ENCODE data around the gene IYD. TPM values are rescaled to one million over a fixed set of nuclear protein-coding genes. Genes with fewer than 3 reads are reported as not detected.

Gene IYD
- total and polyA plus RNA-seq, 2 donors (not counting 1 experiment from before 2014, with no cell fraction given): not detected

GRCh38 chr6:150334790-150335783, 33.7 kb upstream of the IYD start:
- Histone ChIP-seq H3K27ac (ENCODE audit: insufficient read depth, low read length) (no peak overlapping the region), H3K79me2 (ENCODE audit: control insufficient read depth, insufficient read depth, low read length) (no peaks in the 10 kb centered on the region), H3K4me2 (ENCODE audit: extremely low read depth, insufficient read depth, low read length) (no peak overlapping the region), H2AFZ (ENCODE audit: low read length) (no peak overlapping the region), H3K4me3 (replicated peaks in 1 of 4; ENCODE audit: control extremely low read depth in 1 of 4, insufficient read depth in 1 of 4, low read depth in 3 of 4, low read length in 4 of 4) (no peak overlapping the region), H4K20me1 (ENCODE audit: control insufficient read depth, extremely low read depth, insufficient read depth, low read length) (no peaks in the 10 kb centered on the region), H3K9me3 (ENCODE audit: control insufficient read depth, insufficient read depth, low read depth, low read length) (no peaks in the 10 kb centered on the region), H3K27me3 (ENCODE audit: control insufficient read depth, insufficient read depth, low read length) (no peaks in the 10 kb centered on the region), H3K4me1 (ENCODE audit: control insufficient read depth, extremely low read depth, insufficient read depth, low read length) (no peaks in the 10 kb centered on the region), H3K36me3 (ENCODE audit: control insufficient read depth, insufficient read depth, low read length) (no peaks in the 10 kb centered on the region), H3K9ac (ENCODE audit: insufficient read depth, low read length) (no peak overlapping the region)
- peak; percentile 69 to 88 for DNase-seq (ENCODE audit: low read depth in 2 of 2)
- TF ChIP-seq EZH2 (IDR thresholded peaks at IDR 0.05; ENCODE audit: low read length, missing control alignments) (no peak), CTCF (conservative IDR thresholded peaks at IDR 0.05 in 1 of 2, IDR thresholded peaks at IDR 0.05 in 1 of 2; ENCODE audit: low read depth in 1 of 2, low read length in 2 of 2) (peak; percentile 86 to 89)

GRCh38 chr6:150336299-150336698, 32.5 kb upstream of the IYD start:
- Histone ChIP-seq H3K9ac (ENCODE audit: insufficient read depth, low read length) (no peak overlapping the region), H3K4me1 (ENCODE audit: control insufficient read depth, extremely low read depth, insufficient read depth, low read length) (no peaks in the 10 kb centered on the region), H2AFZ (ENCODE audit: low read length) (no peak overlapping the region), H3K27me3 (ENCODE audit: control insufficient read depth, insufficient read depth, low read length) (no peaks in the 10 kb centered on the region), H3K4me3 (replicated peaks in 1 of 4; ENCODE audit: control extremely low read depth in 1 of 4, insufficient read depth in 1 of 4, low read depth in 3 of 4, low read length in 4 of 4) (no peak overlapping the region), H3K79me2 (ENCODE audit: control insufficient read depth, insufficient read depth, low read length) (no peaks in the 10 kb centered on the region), H3K4me2 (ENCODE audit: extremely low read depth, insufficient read depth, low read length) (no peak overlapping the region), H3K27ac (ENCODE audit: insufficient read depth, low read length) (no peak overlapping the region), H3K36me3 (ENCODE audit: control insufficient read depth, insufficient read depth, low read length) (no peaks in the 10 kb centered on the region), H4K20me1 (ENCODE audit: control insufficient read depth, extremely low read depth, insufficient read depth, low read length) (no peaks in the 10 kb centered on the region), H3K9me3 (ENCODE audit: control insufficient read depth, insufficient read depth, low read depth, low read length) (no peaks in the 10 kb centered on the region)
- TF ChIP-seq EZH2 (IDR thresholded peaks at IDR 0.05; ENCODE audit: low read length, missing control alignments) (no peak), CTCF (conservative IDR thresholded peaks at IDR 0.05 in 1 of 2, IDR thresholded peaks at IDR 0.05 in 1 of 2; ENCODE audit: low read depth in 1 of 2, low read length in 2 of 2) (no peak)
- DNase-seq (ENCODE audit: low read depth in 2 of 2): peak in 1 of 2 donors; percentile 91

- no peaks in the 10 kb centered on the region for H3K79me2 ChIP-seq (ENCODE audit: control insufficient read depth, insufficient read depth, low read length)
- no peaks in the 10 kb centered on the region for H3K27me3 ChIP-seq (ENCODE audit: control insufficient read depth, insufficient read depth, low read length)
- no peak overlapping the region for H3K4me2 ChIP-seq (ENCODE audit: extremely low read depth, insufficient read depth, low read length)
- H2AFZ ChIP-seq (ENCODE audit: low read length): no peak overlapping the region
- no peaks in the 10 kb centered on the region for H3K4me1 ChIP-seq (ENCODE audit: control insufficient read depth, extremely low read depth, insufficient read depth, low read length)
- no peak overlapping the region for H3K27ac ChIP-seq (ENCODE audit: insufficient read depth, low read length)
- H3K4me3 ChIP-seq (replicated peaks in 1 of 4; ENCODE audit: control extremely low read depth in 1 of 4, insufficient read depth in 1 of 4, low read depth in 3 of 4, low read length in 4 of 4): no peak overlapping the region
- H4K20me1 ChIP-seq (ENCODE audit: control insufficient read depth, extremely low read depth, insufficient read depth, low read length): no peaks in the 10 kb centered on the region
- no peak overlapping the region for H3K9ac ChIP-seq (ENCODE audit: insufficient read depth, low read length)
- no peak for DNase-seq (ENCODE audit: low read depth in 2 of 2)
- no peak for TF ChIP-seq CTCF (conservative IDR thresholded peaks at IDR 0.05 in 1 of 2, IDR thresholded peaks at IDR 0.05 in 1 of 2; ENCODE audit: low read depth in 1 of 2, low read length in 2 of 2)
- TF ChIP-seq EZH2 (IDR thresholded peaks at IDR 0.05; ENCODE audit: low read length, missing control alignments): no peak
- no peaks in the 10 kb centered on the region for H3K36me3 ChIP-seq (ENCODE audit: control insufficient read depth, insufficient read depth, low read length)
- H3K9me3 ChIP-seq (ENCODE audit: control insufficient read depth, insufficient read depth, low read depth, low read length): no peaks in the 10 kb centered on the region
Measured at GRCh38 chr6:150336708-150337107, 32.1 kb upstream of the IYD start.

Data from fibroblast of lung (primary cell).